HG03378 (cell line): ENCODE results near the gene TRMT11.

ENCODE experiments used
- ATAC-seq: cut with Tn5 transposase; IDR thresholded peaks from one replicate; pipeline ENCODE4 v1.9.1; 2021; ENCODE audit warnings: mild to moderate bottlenecking, moderate library complexity; ENCODE audit not compliant: unreplicated experiment

Gene TRMT11

GRCh38 chr6:126072834-126073233, 86.5 kb downstream of the TRMT11 start:
- ATAC-seq = no peak

GRCh38 chr6:126075335-126076071, 89.2 kb downstream of the TRMT11 start:
- ATAC-seq = no peak

GRCh38 chr6:126076992-126077664, 90.8 kb downstream of the TRMT11 start:
- ATAC-seq = no peak

GRCh38 chr6:126077810-126078776, 91.8 kb downstream of the TRMT11 start:
- no peak for ATAC-seq

GRCh38 chr6:126083875-126084274, 97.5 kb downstream of the TRMT11 start:
- ATAC-seq = no peak

- ATAC-seq = peak; percentile 81
These were observed 100.2 kb downstream of the TRMT11 start for GRCh38 chr6:126086560-126086959.
